Stimulated activated CD4-positive, alpha-beta T cell treated with anti-CD3 and anti-CD28 coated beads, Interleukin-4, amount 100 ng/mL, for 1 hour (primary cell): ENCODE measurements around the gene FREM3.
"Not testable (repeated sequence)": the region's sequence is repeated elsewhere in the genome, so short reads cannot be mapped to it uniquely, and the experiment has no call there.

Experiments used
- DNase-seq: peaks from one replicate; pipeline ENCODE4 v3.0.0-alpha.2; 2020

The FREM3 gene

GRCh38 chr4:143564472-143564871 lies 136.0 kb downstream of the FREM3 start:
- DNase-seq: no peak

- peak; percentile 47 for DNase-seq
Measured at GRCh38 chr4:143559757-143560147, 140.7 kb downstream of the FREM3 start.

DNA sequence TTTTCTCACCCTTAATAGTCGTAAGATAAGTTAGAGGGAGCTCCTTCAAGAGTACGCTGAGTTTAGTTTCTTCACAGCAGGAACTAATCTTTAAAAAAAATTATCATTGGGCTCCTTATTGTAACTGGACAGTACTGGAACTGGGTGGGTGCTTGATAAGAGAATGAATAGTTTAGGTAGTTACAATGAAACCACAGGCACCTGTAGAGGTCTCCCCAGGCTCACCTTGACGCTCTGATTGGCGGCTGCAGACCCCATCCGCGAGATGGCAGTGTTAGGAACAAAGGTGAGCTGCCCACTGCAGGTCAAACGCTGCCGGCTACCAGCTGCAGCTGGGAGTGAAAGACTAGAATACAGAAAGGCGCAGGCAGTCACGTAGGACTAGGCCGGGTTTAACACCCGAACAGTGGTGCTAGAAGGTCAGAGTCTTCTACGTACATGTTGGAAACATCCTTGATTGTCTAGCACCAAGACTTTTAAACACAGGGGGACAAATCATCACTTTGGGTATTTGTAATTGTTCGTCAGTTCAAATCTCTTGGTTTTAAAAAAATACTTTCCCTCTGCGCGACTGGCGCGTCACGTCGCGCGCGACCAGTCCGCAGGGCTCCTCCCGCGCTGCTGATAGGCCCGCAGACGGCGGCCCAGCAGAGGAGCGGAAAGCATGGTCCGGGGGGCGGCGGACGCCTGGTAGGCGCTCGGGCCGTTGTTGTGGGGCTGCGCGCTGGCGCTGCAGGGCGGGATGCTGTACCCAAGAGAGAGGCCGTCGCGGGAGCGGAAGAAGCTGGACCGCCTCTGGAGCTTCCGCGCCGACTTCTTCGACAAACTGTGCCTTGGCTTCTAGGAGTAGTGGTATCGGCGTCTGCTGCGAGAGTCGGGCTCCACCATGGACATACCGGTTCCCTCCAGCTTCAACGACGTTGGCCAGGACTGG lies 141.4 kb downstream of the FREM3 start:
- peak; percentile 67 for DNase-seq

- no peak for DNase-seq
Measured at GRCh38 chr4:143558286-143558685, 142.2 kb downstream of the FREM3 start.

- DNase-seq: no peak
Measured at GRCh38 chr4:143555676-143556075, 144.8 kb downstream of the FREM3 start.

DNA sequence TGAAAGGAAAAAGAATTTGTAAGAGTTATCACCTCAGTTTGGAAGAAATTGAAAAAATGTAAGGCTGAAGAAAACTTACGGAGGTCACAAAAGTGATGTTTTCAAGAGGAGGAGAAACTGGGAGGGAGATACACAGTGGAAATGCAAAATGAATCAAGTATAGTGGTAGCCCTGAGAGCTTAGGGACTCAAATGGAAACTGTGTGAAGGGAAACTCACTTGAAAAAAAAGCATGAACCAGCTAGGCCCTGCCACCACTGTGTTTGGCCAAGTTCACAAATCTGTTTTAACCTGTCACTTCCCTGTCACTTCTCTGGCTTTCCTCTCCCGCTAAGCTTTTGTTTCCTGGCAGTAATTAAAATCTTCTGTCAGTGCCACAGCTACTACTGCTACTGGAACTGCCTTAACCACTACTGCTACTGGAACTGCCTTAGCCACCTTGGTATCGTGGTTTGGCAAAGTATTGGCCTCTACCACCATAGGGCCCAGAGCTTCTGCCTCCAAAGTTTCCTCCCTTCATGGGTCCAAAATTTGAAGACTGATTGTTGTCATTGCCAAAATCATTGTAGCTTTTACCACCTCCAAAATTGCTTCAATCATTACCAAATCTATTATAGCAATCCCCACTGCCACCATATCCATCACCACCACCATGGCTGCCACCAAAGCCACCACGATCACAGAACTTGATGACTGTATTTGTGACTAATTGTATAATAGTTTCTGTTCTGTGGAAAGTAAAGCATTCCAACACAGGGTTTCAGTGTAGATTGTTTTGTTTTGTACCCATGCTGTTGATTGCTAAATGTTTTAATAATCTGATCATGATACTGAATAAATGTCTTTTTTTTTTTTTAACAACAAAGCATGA lies 145.5 kb downstream of the FREM3 start:
- no peak for DNase-seq

- no peak for DNase-seq
Measured at GRCh38 chr4:143549928-143550327, 150.5 kb downstream of the FREM3 start.

GRCh38 chr4:143539670-143540023 lies 160.8 kb downstream of the FREM3 start:
- no peak for DNase-seq

- DNase-seq: no peak
Measured at GRCh38 chr4:143538979-143539669, 161.4 kb downstream of the FREM3 start.

DNA sequence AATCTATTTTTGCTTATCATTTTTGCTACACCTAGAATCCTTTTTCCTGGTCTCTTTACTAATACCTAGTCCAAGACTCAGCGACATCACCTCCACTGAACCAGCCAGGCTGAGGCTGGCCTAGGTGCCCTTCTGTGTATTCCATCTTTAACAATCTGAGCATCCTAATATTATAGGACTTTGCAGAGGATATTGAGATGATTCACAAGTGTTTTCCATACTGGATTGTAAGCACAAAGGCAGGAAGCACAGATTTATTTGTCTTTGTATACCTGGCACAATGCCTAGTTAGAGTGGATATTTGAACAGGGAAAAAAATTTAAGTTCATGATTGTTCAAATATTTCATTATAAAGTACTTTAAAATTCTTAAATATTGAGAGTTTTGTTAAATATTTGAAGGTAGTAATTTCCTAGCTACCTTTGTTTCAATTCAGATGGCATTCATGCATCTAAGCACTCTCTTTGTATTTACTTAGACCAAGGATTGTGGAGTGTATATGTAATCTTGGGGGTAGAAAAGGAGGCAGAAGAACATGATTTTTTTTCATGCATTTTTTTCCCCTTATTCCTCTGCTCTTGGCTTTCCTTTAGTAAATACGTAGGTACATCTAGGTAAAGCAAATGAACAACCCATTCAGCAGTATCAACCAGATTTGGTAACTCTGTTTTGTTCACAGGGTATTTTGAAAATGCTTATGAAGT lies 168.5 kb downstream of the FREM3 start:
- no peak for DNase-seq

DNA sequence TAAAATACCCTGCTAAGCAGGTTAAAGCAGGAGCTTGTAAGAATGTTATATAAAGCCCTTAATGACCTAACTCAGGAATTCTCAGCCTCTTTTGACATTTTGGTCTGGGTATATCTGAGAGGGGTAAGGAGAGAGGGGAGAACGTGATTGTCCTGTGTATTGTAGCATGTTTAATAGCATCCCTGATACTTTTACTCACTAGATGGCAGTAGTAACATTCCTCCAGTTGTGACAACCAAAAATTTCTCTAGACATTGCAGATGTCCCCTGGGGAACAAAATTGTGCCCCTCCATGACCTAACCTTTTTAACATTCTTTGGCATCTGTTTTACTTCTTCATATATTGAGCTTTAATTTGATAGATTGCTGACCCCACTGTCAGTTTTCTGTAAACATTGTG lies 169.1 kb downstream of the FREM3 start:
- DNase-seq: no peak

DNA sequence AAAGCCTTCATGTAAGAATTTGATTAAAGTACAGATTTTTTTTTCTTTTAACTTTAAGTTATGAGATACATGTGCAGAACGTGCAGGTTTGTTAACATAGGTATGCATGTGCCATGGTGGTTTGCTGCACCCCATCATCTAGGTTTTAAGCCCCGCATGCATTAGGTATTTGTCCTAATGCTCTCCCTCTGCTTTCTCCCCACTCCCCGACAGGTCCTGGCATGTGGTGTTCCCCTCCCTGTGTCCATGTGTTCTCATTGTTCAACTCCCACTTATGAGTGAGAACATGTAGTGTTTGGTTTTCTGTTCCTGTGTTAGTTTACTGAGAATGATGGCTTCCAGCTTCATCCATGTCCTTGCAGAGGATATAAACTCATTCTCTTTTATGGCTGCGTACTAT lies 172.4 kb downstream of the FREM3 start:
- not testable (repeated sequence) for DNase-seq
